22Rv1 (cell line): ENCODE measurements around the gene VRK2.
"Not testable (repeated sequence)": the region's sequence is repeated elsewhere in the genome, so short reads cannot be mapped to it uniquely, and the experiment has no call there.

Experiments used
- H3K27ac ChIP-seq: fragments of 450-650 bp; 2 replicates; pipeline ENCODE4 v1.5.1; 2017
- ZFX ChIP-seq: fragments of 450-650 bp; IDR thresholded peaks from 2 replicates; pipeline ENCODE4 v1.6.1; 2017; ENCODE audit warnings: antibody characterized with exemption, borderline replicate concordance
- TF ChIP-seq, protein P1 (sequence below): fragments of 450-650 bp; IDR thresholded peaks from 2 replicates; pipeline ENCODE4 v1.5.1; 2017; ENCODE audit warnings: mild to moderate bottlenecking

VRK2 gene

DNA sequence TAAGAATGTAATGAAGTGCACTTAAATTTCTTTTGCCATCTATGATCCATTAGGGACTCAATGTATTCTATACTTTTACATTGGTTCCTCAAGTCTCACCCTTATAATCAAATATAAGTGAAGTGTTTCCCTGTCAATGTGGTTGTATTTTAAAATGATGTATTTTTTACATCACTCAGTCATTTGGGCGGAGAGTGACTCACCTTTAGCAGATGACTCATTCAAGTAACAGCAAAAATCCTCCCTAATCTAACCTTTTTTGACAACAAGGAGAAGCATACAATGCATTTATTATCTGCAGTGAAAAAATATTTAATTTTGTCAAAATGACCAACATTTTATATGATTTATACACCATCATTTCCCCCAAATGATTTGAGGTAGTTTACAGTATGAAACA is 100.1 kb downstream of the VRK2 start:
- H3K27ac ChIP-seq: no peak overlapping the region
- no peak for TF ChIP-seq ZFX
- TF ChIP-seq, protein P1, sequence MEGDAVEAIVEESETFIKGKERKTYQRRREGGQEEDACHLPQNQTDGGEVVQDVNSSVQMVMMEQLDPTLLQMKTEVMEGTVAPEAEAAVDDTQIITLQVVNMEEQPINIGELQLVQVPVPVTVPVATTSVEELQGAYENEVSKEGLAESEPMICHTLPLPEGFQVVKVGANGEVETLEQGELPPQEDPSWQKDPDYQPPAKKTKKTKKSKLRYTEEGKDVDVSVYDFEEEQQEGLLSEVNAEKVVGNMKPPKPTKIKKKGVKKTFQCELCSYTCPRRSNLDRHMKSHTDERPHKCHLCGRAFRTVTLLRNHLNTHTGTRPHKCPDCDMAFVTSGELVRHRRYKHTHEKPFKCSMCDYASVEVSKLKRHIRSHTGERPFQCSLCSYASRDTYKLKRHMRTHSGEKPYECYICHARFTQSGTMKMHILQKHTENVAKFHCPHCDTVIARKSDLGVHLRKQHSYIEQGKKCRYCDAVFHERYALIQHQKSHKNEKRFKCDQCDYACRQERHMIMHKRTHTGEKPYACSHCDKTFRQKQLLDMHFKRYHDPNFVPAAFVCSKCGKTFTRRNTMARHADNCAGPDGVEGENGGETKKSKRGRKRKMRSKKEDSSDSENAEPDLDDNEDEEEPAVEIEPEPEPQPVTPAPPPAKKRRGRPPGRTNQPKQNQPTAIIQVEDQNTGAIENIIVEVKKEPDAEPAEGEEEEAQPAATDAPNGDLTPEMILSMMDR: no peak

DNA sequence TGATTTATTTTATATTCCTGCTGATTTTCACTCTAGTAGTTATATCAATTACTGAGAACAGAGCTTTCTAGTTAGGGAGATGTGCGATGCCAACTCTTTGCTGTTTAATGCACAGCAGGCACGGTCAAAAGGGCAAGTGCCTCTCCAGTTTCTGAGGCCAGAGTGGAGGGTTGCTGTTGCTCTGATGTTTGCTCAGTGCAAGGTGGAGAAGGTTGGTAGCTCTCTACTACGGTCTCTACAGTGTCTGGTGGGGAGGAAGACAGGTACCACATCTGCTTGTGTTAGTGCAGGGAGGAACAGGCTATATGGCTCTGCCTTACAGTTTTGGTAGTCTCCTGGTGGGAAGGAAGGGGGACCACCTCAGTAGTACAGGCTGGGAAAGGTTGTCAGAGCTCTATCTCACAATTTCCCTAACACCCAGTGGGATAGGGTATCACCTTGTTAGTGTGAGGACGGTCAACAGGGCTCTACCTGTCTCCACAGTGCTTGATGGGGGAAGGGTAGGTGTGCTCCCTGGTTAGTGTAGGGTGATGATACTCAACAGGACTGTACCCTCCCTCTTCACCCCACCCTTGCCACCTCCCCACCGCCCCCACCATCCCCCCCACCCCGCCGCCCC is 108.7 kb downstream of the VRK2 start:
- H3K27ac ChIP-seq: no peak overlapping the region

GRCh38 chr2:58156780-58157179 is 110.2 kb downstream of the VRK2 start:
- TF ChIP-seq, protein P1: no peak
- TF ChIP-seq ZFX: no peak
- H3K27ac ChIP-seq: no peak overlapping the region

More for the DNA sequence above, 108.7 kb downstream of the VRK2 start:
- TF ChIP-seq, protein P1: no peak
- TF ChIP-seq ZFX: no peak

DNA sequence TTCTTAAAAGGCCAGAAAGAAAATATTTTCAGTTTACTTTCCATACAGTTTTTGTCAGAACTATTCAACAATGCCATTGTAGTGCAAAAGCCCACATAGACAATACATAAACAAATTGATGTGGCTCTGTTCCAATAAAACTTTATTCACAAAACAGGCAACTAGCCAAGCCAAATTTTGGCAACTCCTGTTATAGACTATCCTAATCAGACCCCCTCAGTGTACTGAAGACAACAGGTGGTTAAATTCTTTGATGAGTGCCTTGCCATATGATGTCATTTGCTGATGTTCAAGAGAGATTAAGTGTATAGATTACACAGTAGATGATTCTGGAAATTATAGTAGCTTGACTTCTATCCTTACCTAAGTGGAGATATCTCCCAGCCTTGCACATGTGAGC is 111.1 kb downstream of the VRK2 start:
- H3K27ac ChIP-seq: no peak overlapping the region
- TF ChIP-seq, protein P1: no peak
- TF ChIP-seq ZFX: no peak

- TF ChIP-seq ZFX: no peak
- TF ChIP-seq, protein P1: no peak
- H3K27ac ChIP-seq: no peak overlapping the region
Observed at GRCh38 chr2:58158481-58158880, 111.9 kb downstream of the VRK2 start.

DNA sequence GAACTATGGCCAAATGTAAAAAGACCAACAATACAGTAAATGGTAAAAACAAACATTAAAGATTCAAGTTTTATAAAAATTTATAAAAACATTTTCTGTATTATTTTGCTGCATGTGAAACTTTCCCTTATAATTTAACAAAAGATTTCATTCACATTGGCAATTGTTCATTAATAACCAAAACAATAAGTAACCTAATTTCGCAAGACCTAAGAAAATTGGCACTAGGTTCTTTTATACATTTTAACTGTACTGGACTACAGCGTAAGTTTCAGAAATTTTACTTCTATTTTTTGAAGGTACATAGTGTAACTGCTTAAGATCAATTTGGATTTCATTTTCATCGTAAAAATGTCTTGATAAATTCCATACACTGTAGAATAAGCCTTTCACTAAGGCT is 117.3 kb downstream of the VRK2 start:
- H3K27ac ChIP-seq: no peak overlapping the region

GRCh38 chr2:58168130-58168529 is 121.5 kb downstream of the VRK2 start:
- not testable (repeated sequence) for H3K27ac ChIP-seq

More for the DNA sequence above, 117.3 kb downstream of the VRK2 start:
- no peak for TF ChIP-seq ZFX

DNA sequence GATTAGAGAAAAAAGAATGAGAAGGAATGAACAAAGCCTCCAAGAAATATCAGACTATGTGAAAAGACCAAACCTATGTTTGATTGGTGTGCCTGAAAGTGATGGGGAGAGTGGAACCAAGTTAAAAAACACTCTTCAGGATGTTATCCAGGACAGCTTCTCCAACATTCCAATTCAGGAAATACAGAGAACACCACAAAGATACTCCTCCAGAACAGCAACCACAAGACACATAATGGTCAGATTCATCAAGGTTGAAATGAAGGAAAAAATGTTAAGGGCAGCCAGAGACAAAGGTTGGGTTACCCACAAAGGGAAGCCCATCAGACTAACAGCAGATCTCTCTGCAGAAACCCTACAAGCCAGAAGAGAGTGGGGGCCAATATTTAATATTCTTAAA is 123.2 kb downstream of the VRK2 start:
- not testable (repeated sequence) for H3K27ac ChIP-seq

- H3K27ac ChIP-seq: not testable (repeated sequence)
Observed at GRCh38 chr2:58170334-58170933, 123.8 kb downstream of the VRK2 start.

DNA sequence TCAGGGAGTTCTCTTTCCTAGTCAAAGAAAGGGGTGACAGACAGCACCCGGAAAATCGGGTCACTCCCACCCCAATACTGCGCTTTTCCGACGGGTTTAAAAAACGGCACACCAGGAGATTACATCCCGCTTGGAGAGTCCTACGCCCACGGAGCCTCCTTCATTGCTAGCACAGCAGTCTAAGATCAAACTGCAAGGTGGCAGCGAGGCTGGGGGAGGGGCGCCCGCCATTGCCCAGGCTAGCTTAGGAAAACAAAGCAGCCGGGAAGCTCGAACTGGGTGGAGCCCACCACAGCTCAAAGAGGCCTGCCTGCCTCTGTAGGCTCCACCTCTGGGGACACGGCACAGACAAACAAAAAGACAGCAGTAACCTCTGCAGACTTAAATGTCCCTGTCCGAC is 125.2 kb downstream of the VRK2 start:
- H3K27ac ChIP-seq: not testable (repeated sequence)

DNA sequence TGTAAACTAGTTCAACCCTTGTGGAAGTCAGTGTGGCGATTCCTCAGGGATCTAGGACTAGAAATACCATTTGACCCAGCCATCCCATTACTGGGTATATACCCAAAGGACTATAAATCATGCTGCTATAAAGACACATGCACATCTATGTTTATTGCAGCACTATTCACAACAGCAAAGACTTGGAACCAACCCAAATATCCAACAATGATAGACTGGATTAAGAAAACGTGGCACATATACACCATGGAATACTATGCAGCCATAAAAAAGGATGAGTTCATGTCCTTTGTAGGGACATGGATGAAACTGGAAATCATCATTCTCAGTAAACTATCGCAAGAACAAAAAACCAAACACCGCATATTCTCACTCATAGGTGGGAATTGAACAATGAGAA is 130.6 kb downstream of the VRK2 start:
- H3K27ac ChIP-seq: not testable (repeated sequence)

- H3K27ac ChIP-seq: not testable (repeated sequence)
Observed at GRCh38 chr2:58180175-58180574, 133.6 kb downstream of the VRK2 start.
